Common myeloid progenitor, CD34-positive (primary cell): ENCODE data around the gene PDILT.
"Not testable (repeated sequence)": the region's sequence is repeated elsewhere in the genome, so short reads cannot be mapped to it uniquely, and the experiment has no call there.

Source experiments
- CTCF ChIA-PET: fragments of 350-600 bp; sonication (Branson Sonifier 250); formaldehyde crosslinking; loops from one replicate; lab custom pipeline; 2021; ENCODE audit warnings: antibody characterized with exemption; lab: Charles Lee
- POLR2A ChIA-PET: fragments of 350-600 bp; sonication (Branson Sonifier 250); formaldehyde crosslinking; loops from one replicate; lab custom pipeline; 2021; ENCODE audit warnings: antibody characterized with exemption; lab: Charles Lee
- DNase-seq, 3 donors: peaks; one replicate each; pipeline versions ENCODE4 v3.0.0 to v3.0.0-alpha.2; 2013
- H3K27ac ChIP-seq, 2 experiments: 1 replicate in 1 of 2; 2 replicates in 1 of 2; pipeline ENCODE4 v1.7.0; 2013; ENCODE audit warnings: inconsistent platforms in 2 of 2, low read length in 2 of 2, mild to moderate bottlenecking in 2 of 2, low read depth in 1 of 2, moderate library complexity in 1 of 2; ENCODE audit not compliant: severe bottlenecking in 2 of 2, insufficient read depth in 1 of 2, poor library complexity in 1 of 2
- H3K27me3 ChIP-seq, 5 experiments: replicated peaks in 2 of 5; 1 replicate in 3 of 5; 2 replicates in 2 of 5; pipeline versions ENCODE4 v1.6.1 to v1.7.0; 2013; ENCODE audit warnings: low read length in 4 of 5, mild to moderate bottlenecking in 2 of 5, moderate library complexity in 2 of 5, inconsistent platforms in 1 of 5; ENCODE audit not compliant: insufficient read depth in 5 of 5, control insufficient read depth in 4 of 5
- H3K36me3 ChIP-seq, 4 experiments: 1 replicate in 2 of 4; 2 replicates in 2 of 4; pipeline versions ENCODE4 v1.6.1 to v1.7.0; 2013; ENCODE audit warnings: low read length in 3 of 4, control low read depth in 1 of 4, mild to moderate bottlenecking in 1 of 4; ENCODE audit not compliant: control insufficient read depth in 4 of 4, insufficient read depth in 4 of 4
- H3K4me1 ChIP-seq, 4 experiments: 1 replicate in 3 of 4; 2 replicates in 1 of 4; pipeline versions ENCODE4 v1.6.1 to v1.7.1; 2013; ENCODE audit warnings: low read length in 3 of 4, mild to moderate bottlenecking in 3 of 4, control low read depth in 1 of 4, inconsistent platforms in 1 of 4, moderate library complexity in 1 of 4; ENCODE audit not compliant: control insufficient read depth in 4 of 4, insufficient read depth in 4 of 4; ENCODE audit errors: control extremely low read depth in 1 of 4
- H3K4me3 ChIP-seq, 7 experiments: 1 replicate in 4 of 7; 2 replicates in 3 of 7; pipeline versions ENCODE4 v1.5.1 to v1.7.0; 2013; ENCODE audit warnings: mild to moderate bottlenecking in 7 of 7, low read length in 6 of 7, moderate library complexity in 6 of 7, inconsistent platforms in 2 of 7, low read depth in 2 of 7, control low read depth in 1 of 7; ENCODE audit not compliant: insufficient read depth in 4 of 7, control insufficient read depth in 1 of 7; ENCODE audit errors: extremely low read depth in 1 of 7
- H3K9me3 ChIP-seq, 5 experiments: 1 replicate in 4 of 5; 2 replicates in 1 of 5; pipeline versions ENCODE4 v1.6.1 to v1.7.1; 2013; ENCODE audit warnings: low read length in 4 of 5, mild to moderate bottlenecking in 2 of 5, inconsistent platforms in 1 of 5, low read depth in 1 of 5, moderate library complexity in 1 of 5; ENCODE audit not compliant: control insufficient read depth in 4 of 5, insufficient read depth in 2 of 5; ENCODE audit errors: control extremely low read depth in 1 of 5
- WGBS: methylation state at CpG from one replicate; pipeline ENCODE4 v1.1.5; 2013; ENCODE audit not compliant: insufficient coverage; 5-methylcytosine and 5-hydroxymethylcytosine counted together

PDILT gene

DNA sequence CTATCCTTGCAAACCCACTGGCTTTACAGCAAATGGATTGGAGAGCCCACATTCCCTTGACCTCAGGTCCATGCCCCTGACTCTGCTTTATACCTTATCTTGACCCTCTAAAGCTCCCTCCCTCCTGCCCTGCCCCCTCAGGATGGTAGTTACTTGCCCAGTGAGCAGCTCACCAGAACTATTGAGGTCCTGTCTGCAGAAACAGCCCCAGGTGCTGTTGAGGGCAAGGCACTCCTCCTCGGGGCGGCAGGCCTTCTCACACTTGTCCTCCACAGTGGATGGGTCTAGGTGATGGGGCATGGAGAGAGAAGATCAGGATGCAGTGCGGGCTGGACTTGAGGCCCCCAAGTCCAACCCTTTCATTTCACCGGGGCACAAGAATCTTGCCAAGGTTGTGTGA is 81.8 kb downstream of the PDILT start:
- POLR2A ChIA-PET = no interaction called here
- CTCF ChIA-PET = no interaction called here
- H3K9me3 ChIP-seq = no peaks in the 10 kb centered on the region

GRCh38 chr16:20321671-20322070 is 82.9 kb downstream of the PDILT start:
- H3K27me3 ChIP-seq = peaks cover 0 to 16% (median 2%) of the 10 kb centered on the region in 5 experiments
- H3K9me3 ChIP-seq = no peaks in the 10 kb centered on the region
- no peaks in the 10 kb centered on the region for H3K4me1 ChIP-seq
- no peak overlapping the region for H3K4me3 ChIP-seq
- H3K27ac ChIP-seq = no peak overlapping the region
- no peak for DNase-seq
- POLR2A ChIA-PET = no interaction called here
- WGBS = 100% methylated on average over 1 of the region's 1 CpG
- CTCF ChIA-PET = no interaction called here
- H3K36me3 ChIP-seq = no peaks in the 10 kb centered on the region

More for the DNA sequence above, 81.8 kb downstream of the PDILT start:
- Histone ChIP-seq H3K36me3 (no peaks in the 10 kb centered on the region), H3K4me1 (no peaks in the 10 kb centered on the region), H3K27me3 (peaks cover 0 to 16% (median 2%) of the 10 kb centered on the region in 5 experiments), H3K27ac (no peak overlapping the region), H3K4me3 (no peak overlapping the region)
- 100% methylated on average over 2 of the region's 4 CpGs for WGBS
- DNase-seq = no peak

GRCh38 chr16:20321051-20321450 is 83.5 kb downstream of the PDILT start:
- CTCF ChIA-PET, POLR2A ChIA-PET, H3K4me1 ChIP-seq, H3K27ac ChIP-seq, H3K9me3 ChIP-seq, DNase-seq, H3K4me3 ChIP-seq, H3K36me3 ChIP-seq: not testable (repeated sequence)
- 92% methylated on average over 2 of the region's 2 CpGs for WGBS
- H3K27me3 ChIP-seq = peaks cover 0 to 16% (median 2%) of the 10 kb centered on the region in 5 experiments

GRCh38 chr16:20320592-20320991 is 83.9 kb downstream of the PDILT start:
- H3K4me1 ChIP-seq = no peaks in the 10 kb centered on the region
- no peak overlapping the region for H3K27ac ChIP-seq
- H3K27me3 ChIP-seq = peaks cover 0 to 16% (median 2%) of the 10 kb centered on the region in 5 experiments
- no peak for DNase-seq
- CTCF ChIA-PET = no interaction called here
- POLR2A ChIA-PET = no interaction called here
- H3K4me3 ChIP-seq = no peak overlapping the region
- H3K36me3 ChIP-seq = no peaks in the 10 kb centered on the region
- no peaks in the 10 kb centered on the region for H3K9me3 ChIP-seq

- no peak for DNase-seq
- no peaks in the 10 kb centered on the region for H3K36me3 ChIP-seq
- H3K4me3 ChIP-seq = no peak overlapping the region
- no peak overlapping the region for H3K27ac ChIP-seq
- WGBS = 71% methylated on average over 1 of the region's 2 CpGs
- CTCF ChIA-PET = interaction anchor here (1.0 kb wide), 1 partner anchor 20 kb away, joined by 4 read pairs; no protein-coding TSS in a partner anchor
- POLR2A ChIA-PET = no interaction called here
- H3K27me3 ChIP-seq = peaks cover 0 to 16% (median 2%) of the 10 kb centered on the region in 5 experiments
- H3K4me1 ChIP-seq = no peaks in the 10 kb centered on the region
- no peaks in the 10 kb centered on the region for H3K9me3 ChIP-seq
Measured at GRCh38 chr16:20320178-20320577, 84.4 kb downstream of the PDILT start.

GRCh38 chr16:20319406-20319805 is 85.1 kb downstream of the PDILT start:
- CTCF ChIA-PET = interaction anchor here (1.0 kb wide), 1 partner anchor 20 kb away, joined by 4 read pairs; no protein-coding TSS in a partner anchor
- WGBS = no CpG with 5 or more reads among the region's 1 CpG
- DNase-seq = no peak

GRCh38 chr16:20318437-20318836 is 86.1 kb downstream of the PDILT start:
- Histone ChIP-seq H3K27ac (no peak overlapping the region), H3K36me3 (no peaks in the 10 kb centered on the region), H3K4me1 (no peaks in the 10 kb centered on the region), H3K27me3 (peaks cover 0 to 16% (median 2%) of the 10 kb centered on the region in 5 experiments), H3K9me3 (no peaks in the 10 kb centered on the region), H3K4me3 (no peak overlapping the region)
- CTCF ChIA-PET = no interaction called here
- no peak for DNase-seq
- WGBS = 44% methylated on average over 2 of the region's 3 CpGs
- POLR2A ChIA-PET = no interaction called here

More at GRCh38 chr16:20319406-20319805, 85.1 kb downstream of the PDILT start:
- H3K4me1 ChIP-seq = no peaks in the 10 kb centered on the region
- POLR2A ChIA-PET = no interaction called here
- no peak overlapping the region for H3K4me3 ChIP-seq
- no peaks in the 10 kb centered on the region for H3K9me3 ChIP-seq
- H3K27ac ChIP-seq = no peak overlapping the region
- H3K36me3 ChIP-seq = no peaks in the 10 kb centered on the region
- peaks cover 0 to 16% (median 2%) of the 10 kb centered on the region in 5 experiments for H3K27me3 ChIP-seq
